HG03521 (cell line): ENCODE data around the gene PPIF.

Experiments
- ATAC-seq: cut with Tn5 transposase; IDR thresholded peaks from one replicate; pipeline ENCODE4 v1.9.1; 2021; ENCODE audit warnings: mild to moderate bottlenecking, moderate library complexity; ENCODE audit not compliant: unreplicated experiment

The PPIF gene

DNA sequence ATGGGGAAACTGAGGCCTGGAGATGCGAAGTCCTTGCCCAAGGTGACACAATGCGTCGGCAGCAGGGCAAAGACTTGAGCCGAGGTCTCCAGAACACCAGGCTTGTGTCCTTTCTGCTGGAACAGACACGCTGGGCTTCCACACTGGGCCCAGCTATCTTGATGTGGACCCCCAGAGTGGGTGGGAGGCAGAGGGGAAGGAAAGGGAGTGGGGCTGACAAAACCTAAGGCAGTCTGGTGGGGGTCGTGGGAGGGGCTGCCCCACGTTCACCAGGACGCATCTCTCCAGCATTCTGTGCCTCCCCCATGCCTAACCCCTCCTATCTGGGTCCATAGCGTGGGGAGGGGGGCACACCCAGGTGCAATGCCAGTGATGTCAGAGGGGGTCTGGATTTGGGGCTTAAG, 38.1 kb downstream of the PPIF start:
- no peak for ATAC-seq

GRCh38 chr10:79385804-79386531, 38.7 kb downstream of the PPIF start:
- no peak for ATAC-seq

GRCh38 chr10:79386637-79387465, 39.6 kb downstream of the PPIF start:
- no peak for ATAC-seq

GRCh38 chr10:79387466-79387973, 40.3 kb downstream of the PPIF start:
- no peak for ATAC-seq

- ATAC-seq, result no peak
Observed at GRCh38 chr10:79387974-79388850, 40.9 kb downstream of the PPIF start.

- no peak for ATAC-seq
Observed at GRCh38 chr10:79390057-79390456, 42.8 kb downstream of the PPIF start.

DNA sequence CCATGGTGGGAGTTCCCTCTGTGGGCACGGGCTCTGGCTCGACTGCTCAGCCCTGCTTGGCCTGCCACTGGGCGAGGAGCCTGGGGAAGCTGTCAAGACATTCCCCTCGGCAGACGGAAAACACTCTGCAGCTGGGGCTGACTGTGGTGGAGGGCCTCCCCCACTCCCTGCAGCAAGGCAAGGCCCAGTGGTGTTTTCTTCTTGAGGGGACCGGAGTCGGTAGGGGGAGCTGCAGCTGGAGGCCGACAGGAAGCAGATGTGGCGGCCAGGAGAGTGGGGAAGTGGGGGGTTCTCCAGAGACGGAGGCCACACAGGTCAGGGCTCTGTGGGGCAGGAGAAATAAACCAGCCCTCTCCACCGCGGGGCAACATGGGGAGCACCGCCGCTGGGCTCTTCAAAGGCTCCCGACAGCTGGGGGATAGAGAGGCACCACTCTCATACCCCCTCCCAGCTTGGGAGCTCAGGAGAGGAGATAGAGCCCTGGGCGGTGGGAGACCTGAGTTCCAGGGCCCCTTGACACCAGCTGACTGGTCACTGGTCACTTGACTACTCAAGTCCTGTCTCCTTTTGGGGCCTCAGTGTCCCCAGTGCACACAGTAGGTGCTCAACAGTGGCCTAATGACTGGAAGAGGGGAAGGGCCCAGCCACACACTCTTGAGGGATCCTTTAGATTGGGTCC, 43.4 kb downstream of the PPIF start:
- ATAC-seq, result no peak

DNA sequence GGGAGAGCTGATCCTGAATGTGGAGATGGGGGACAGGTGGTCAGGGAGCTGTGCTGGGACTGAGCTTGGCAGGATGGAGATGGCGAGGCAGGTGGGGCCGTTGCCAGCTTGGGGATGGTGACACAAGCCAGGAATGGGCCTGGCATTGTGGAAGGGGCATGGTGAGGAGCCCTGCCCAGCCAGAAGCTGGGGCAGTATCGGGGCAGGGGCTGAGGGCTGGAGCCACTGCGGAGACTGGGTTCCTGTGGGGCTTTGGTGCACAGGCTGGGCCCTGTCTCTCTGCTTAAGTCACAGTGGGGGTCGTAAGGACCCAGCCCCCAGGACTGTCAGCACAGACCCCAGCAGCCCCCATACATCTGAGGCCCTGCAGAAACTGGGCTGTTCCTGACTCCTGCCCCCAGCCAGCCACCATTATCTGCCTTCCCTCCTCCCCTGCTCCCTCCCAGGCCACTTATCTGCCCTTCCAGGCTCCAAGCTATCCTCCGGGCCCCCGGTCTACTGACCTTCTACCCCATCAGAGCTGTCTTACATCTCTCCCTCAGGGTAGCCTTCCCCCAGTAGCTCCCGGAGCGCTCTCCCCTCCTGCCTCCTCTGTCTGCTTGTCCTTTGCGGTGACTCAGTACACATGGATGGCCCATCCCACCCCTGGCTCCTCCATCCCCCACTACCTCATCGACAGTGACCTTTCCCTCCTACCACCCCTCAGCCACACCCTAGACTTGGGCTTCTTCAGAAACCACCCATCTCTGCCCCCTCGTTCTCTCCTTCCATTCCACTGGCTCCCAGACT, 44.2 kb downstream of the PPIF start:
- no peak for ATAC-seq

GRCh38 chr10:79392020-79392398, 44.7 kb downstream of the PPIF start:
- ATAC-seq, result no peak

GRCh38 chr10:79392506-79393176, 45.4 kb downstream of the PPIF start:
- no peak for ATAC-seq

- no peak for ATAC-seq
Observed at GRCh38 chr10:79393221-79393923, 46.1 kb downstream of the PPIF start.

DNA sequence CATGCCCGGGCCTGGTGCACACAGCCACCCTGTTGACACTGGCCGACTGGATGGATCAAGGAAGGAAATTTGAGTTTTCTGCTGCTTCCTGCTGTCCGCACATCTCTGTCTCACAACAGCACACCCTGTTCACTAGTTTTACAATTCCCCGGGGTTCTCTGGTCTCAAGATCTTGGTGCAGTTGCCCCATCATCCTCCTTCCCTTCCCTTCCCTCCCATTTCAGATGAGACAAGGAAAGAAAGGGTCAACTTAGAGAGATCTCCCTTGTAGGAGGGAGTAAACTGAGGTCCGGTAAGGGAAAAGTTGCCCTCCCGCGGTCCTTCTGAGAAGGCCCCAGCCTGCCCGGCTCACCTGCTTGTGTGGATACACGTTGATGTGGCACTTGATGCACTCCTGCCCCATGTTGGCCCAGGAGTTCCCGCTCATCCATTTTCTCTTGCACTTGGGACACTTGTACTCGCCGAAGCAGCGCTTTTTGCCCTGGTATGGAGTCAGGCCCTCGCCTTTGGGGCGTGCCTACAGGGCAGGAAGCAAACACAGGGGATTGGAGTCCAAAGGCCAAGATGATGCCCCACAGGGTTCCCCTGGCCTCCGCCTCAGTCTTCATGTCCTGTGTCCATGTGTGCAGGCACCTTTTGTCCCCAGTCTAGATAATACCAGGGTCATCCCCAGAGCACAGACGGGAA, 46.8 kb downstream of the PPIF start:
- no peak for ATAC-seq

DNA sequence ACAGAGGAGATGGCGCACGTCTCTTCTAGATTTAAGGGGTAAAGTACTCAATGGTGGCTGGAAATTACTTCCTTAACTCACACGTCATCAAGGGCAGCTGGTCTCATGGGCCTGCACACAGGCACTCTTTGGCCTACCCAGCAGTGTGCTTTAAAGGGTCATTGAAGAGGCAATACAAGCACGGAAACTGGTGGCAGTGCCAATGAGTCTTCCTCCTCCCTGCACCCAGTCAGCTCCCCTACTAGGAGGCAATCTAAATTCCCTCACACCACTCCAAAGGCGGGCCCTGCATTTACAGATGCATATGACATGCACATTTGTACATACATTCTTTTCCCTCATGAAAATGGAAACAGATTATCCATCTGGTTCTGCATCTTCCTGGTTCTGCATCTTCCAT, 47.4 kb downstream of the PPIF start:
- ATAC-seq, result no peak

DNA sequence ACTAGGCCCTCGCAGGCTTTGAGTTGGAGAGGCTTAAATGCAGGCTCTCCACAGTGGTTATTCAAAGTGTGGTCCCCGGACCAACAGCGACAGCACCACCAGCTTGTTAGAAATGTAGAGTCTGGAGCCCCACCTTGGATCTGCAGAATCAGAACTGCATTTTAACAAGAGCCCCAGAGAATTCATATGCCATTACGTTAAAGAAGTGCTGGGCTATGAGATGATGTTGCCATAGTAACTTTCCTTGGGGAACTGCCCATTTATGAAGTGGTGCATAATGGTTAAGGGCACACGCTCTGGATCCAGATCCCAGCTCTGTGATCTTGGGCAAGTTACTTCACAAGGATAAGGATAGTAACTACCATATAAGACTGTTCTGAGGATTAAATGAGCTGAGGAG, 49.3 kb downstream of the PPIF start:
- no peak for ATAC-seq

- no peak for ATAC-seq
Observed at GRCh38 chr10:79397051-79397450, 49.8 kb downstream of the PPIF start.

DNA sequence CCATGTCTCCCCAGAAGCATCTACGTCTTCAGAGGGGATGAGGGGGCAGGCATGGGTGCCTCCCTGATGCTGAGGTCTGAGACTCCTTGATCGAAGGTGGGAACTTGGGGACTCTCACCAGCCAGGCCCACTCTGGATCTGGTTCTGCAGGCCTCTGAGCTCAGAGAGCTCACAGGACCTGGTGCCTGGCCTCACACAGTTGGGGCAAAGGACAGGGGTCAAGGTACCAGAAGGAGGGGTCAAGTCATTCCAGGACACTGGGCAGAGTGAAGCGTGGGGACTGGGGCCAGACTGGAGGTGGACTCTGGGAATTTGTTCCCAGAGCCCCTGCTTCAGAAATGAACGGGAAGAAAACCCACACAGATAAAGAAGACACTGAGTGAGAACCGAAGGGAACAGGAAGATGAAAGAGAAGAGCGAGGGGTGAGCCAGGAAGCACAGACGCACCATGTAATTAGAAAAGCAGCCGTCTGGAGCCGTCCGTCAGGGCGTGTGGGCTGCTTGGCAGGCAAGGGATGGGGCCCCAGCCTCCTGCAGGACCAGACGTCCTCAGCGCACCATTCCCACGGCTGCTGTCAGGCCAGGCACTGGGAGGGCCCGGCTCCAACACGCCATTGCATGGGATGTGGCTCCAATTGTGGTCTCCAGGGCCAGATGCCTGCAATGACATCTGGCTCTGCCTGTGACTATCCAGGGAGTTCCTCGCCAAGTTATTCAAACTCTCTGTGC, 50.5 kb downstream of the PPIF start:
- no peak for ATAC-seq

GRCh38 chr10:79398642-79399041, 51.4 kb downstream of the PPIF start:
- no peak for ATAC-seq
